ENCODE results near the gene FARP1. TPM values are rescaled to one million over a fixed set of nuclear protein-coding genes. Genes with fewer than 3 reads are reported as not detected.

FARP1 gene
- total RNA-seq, 4 donors from 2014 or later, result 103 to 172 (median 129) TPM

GRCh38 chr13:98190889-98191444 lies 48.1 kb downstream of the FARP1 start:
- intact Hi-C loops (cut with DNase I), result no loop called here
- no peak for TF ChIP-seq CTCF (IDR thresholded peaks at IDR 0.05)
- no peak for TF ChIP-seq POLR2A (IDR thresholded peaks at IDR 0.05)
- WGBS, 2 donors, result 79 to 82% methylated on average over 11 of the region's 11 CpGs
- Histone ChIP-seq H3K9me3 (no peaks in the 10 kb centered on the region), H3K4me3 (replicated peaks in 1 of 3) (no peak overlapping the region), H3K36me3 (no peaks in the 10 kb centered on the region), H3K4me1 (peaks cover 37% of the 10 kb centered on the region in 2 donors), H3K27ac (peak overlapping the region in 1 of 3 donors; percentile 18), H3K27me3 (no peaks in the 10 kb centered on the region)
- DNase-seq, result no peak

- no peak for DNase-seq
- Histone ChIP-seq H3K9me3 (no peaks in the 10 kb centered on the region), H3K27ac (no peak overlapping the region), H3K27me3 (no peaks in the 10 kb centered on the region), H3K4me1 (peaks cover 31 to 33% of the 10 kb centered on the region in 2 donors), H3K4me3 (replicated peaks in 1 of 3) (no peak overlapping the region), H3K36me3 (no peaks in the 10 kb centered on the region)
- 48 to 57% methylated on average over 2 of the region's 2 CpGs for WGBS, 2 donors
- no peak for TF ChIP-seq CTCF (IDR thresholded peaks at IDR 0.05)
- no peak for TF ChIP-seq POLR2A (IDR thresholded peaks at IDR 0.05)
- intact Hi-C loops (cut with DNase I), result no loop called here
These were observed 49.1 kb downstream of the FARP1 start for GRCh38 chr13:98192008-98192407.

GRCh38 chr13:98195054-98195791 lies 52.3 kb downstream of the FARP1 start:
- intact Hi-C loops (cut with DNase I), result no loop called here
- TF ChIP-seq POLR2A (IDR thresholded peaks at IDR 0.05), result no peak
- WGBS, 2 donors, result 80 to 86% methylated on average over 10 of the region's 10 CpGs
- H3K27ac ChIP-seq, result no peak overlapping the region
- peaks cover 16 to 17% of the 10 kb centered on the region in 2 donors for H3K4me1 ChIP-seq
- H3K36me3 ChIP-seq, result no peaks in the 10 kb centered on the region
- no peak overlapping the region for H3K4me3 ChIP-seq (replicated peaks in 1 of 3)
- no peak for DNase-seq
- no peaks in the 10 kb centered on the region for H3K9me3 ChIP-seq
- H3K27me3 ChIP-seq, result no peaks in the 10 kb centered on the region

GRCh38 chr13:98198683-98199082 lies 55.8 kb downstream of the FARP1 start:
- WGBS, 2 donors, result 77 to 82% methylated on average over 3 to 4 of the region's 4 CpGs
- intact Hi-C loops (cut with DNase I), result no loop called here
- Histone ChIP-seq H3K36me3 (no peaks in the 10 kb centered on the region), H3K4me3 (replicated peaks in 1 of 3) (no peak overlapping the region), H3K27me3 (no peaks in the 10 kb centered on the region), H3K4me1 (peaks cover 33 to 37% of the 10 kb centered on the region in 2 donors), H3K9me3 (no peaks in the 10 kb centered on the region), H3K27ac (peak overlapping the region in 2 of 3 donors; percentile 20 to 57)
- no peak for DNase-seq
- TF ChIP-seq POLR2A (IDR thresholded peaks at IDR 0.05) (no peak), CTCF (IDR thresholded peaks at IDR 0.05) (no peak)

GRCh38 chr13:98199480-98199879 lies 56.6 kb downstream of the FARP1 start:
- Histone ChIP-seq H3K4me3 (replicated peaks in 1 of 3) (no peak overlapping the region), H3K36me3 (no peaks in the 10 kb centered on the region), H3K4me1 (peaks cover 33 to 37% of the 10 kb centered on the region in 2 donors), H3K9me3 (no peaks in the 10 kb centered on the region), H3K27me3 (no peaks in the 10 kb centered on the region), H3K27ac (peak overlapping the region; percentile 18 to 57 (median 20))
- no peak for DNase-seq
- TF ChIP-seq CTCF (IDR thresholded peaks at IDR 0.05) (no peak), POLR2A (IDR thresholded peaks at IDR 0.05) (no peak)
- intact Hi-C loops (cut with DNase I), result no loop called here
- 26 to 27% methylated on average over 4 of the region's 4 CpGs for WGBS, 2 donors
